CD4-positive, alpha-beta T cell (primary cell): ENCODE measurements around the gene FAIM. TPM values are rescaled to one million over a fixed set of nuclear protein-coding genes. Genes with fewer than 3 reads are reported as not detected.
"Not testable (repeated sequence)": the region's sequence is repeated elsewhere in the genome, so short reads cannot be mapped to it uniquely, and the experiment has no call there.

Experiments used
- ATAC-seq: fragments of 200-7000 bp; cut with Tn5 transposase; one replicate; pipeline ENCODE4 v1.10.0; 2022; ENCODE audit warnings: mild to moderate bottlenecking; ENCODE audit not compliant: poor library complexity
- CTCF ChIA-PET: fragments of 350-600 bp; sonication (Branson Sonifier 250); formaldehyde crosslinking; loops from one replicate; lab custom pipeline; 2021; ENCODE audit warnings: antibody characterized with exemption, inconsistent platforms; lab: Charles Lee
- POLR2A ChIA-PET: fragments of 350-600 bp; sonication (Branson Sonifier 250); formaldehyde crosslinking; loops from one replicate; lab custom pipeline; 2021; ENCODE audit warnings: antibody characterized with exemption, inconsistent platforms; lab: Charles Lee
- DNase-seq, 14 experiments: peaks; one replicate each; pipeline ENCODE4 v3.0.0-alpha.2; 2013 to 2020; ENCODE audit warnings: mixed read lengths in 2 of 14
- H3K27ac ChIP-seq, 2 donors: one replicate each; pipeline versions ENCODE4 v1.5.1 to v1.7.0; 2013; ENCODE audit warnings: low read length in 2 of 2, low read depth in 1 of 2, mild to moderate bottlenecking in 1 of 2
- H3K27me3 ChIP-seq, 2 experiments: 1 replicate in 1 of 2; 2 replicates in 1 of 2; pipeline versions ENCODE4 v1.6.1 to v1.7.0; 2013; ENCODE audit warnings: low read length in 2 of 2, control low read depth in 1 of 2, mild to moderate bottlenecking in 1 of 2, moderate library complexity in 1 of 2; ENCODE audit not compliant: insufficient read depth in 2 of 2, control insufficient read depth in 1 of 2
- H3K36me3 ChIP-seq: one replicate; pipeline ENCODE4 v1.6.1; 2013; ENCODE audit warnings: low read length, control low read depth; ENCODE audit not compliant: insufficient read depth
- H3K4me1 ChIP-seq: one replicate; pipeline ENCODE4 v1.6.1; 2013; ENCODE audit warnings: low read length, control low read depth; ENCODE audit not compliant: insufficient read depth
- H3K4me3 ChIP-seq: one replicate; pipeline ENCODE4 v1.5.1; 2013; ENCODE audit warnings: mild to moderate bottlenecking, low read length, moderate library complexity
- H3K9me3 ChIP-seq, 2 experiments: 1 replicate in 1 of 2; 2 replicates in 1 of 2; pipeline versions ENCODE4 v1.6.1 to v1.7.0; 2013; ENCODE audit warnings: low read length in 2 of 2, mild to moderate bottlenecking in 2 of 2, control low read depth in 1 of 2, moderate library complexity in 1 of 2; ENCODE audit not compliant: control insufficient read depth in 1 of 2, insufficient read depth in 1 of 2
- H3K27ac Mint-ChIP-seq: one replicate; pipeline ENCODE4 v1.8.0; 2020; ENCODE audit warnings: mixed read lengths
- H3K27me3 Mint-ChIP-seq: one replicate; pipeline ENCODE4 v1.8.0; 2021; ENCODE audit warnings: mixed read lengths
- H3K36me3 Mint-ChIP-seq: one replicate; pipeline ENCODE4 v1.8.0; 2021; ENCODE audit warnings: low read depth, mixed read lengths
- H3K4me1 Mint-ChIP-seq: one replicate; pipeline ENCODE4 v1.8.0; 2021; ENCODE audit warnings: low read depth, mixed read lengths
- H3K4me3 Mint-ChIP-seq: one replicate; pipeline ENCODE4 v1.8.0; 2020; ENCODE audit warnings: mild to moderate bottlenecking, mixed read lengths
- H3K9me3 Mint-ChIP-seq: one replicate; pipeline ENCODE4 v1.8.0; 2020; ENCODE audit warnings: mixed read lengths
- intact Hi-C, 2 experiments: fragments of 100-400 bp; cut with DNase I in 1 of 2; cut with micrococcal nuclease in 1 of 2; formaldehyde crosslinking; loops; one replicate each; pipeline versions ENCODE4 v1.15.1 to v1.9.0; 2023 to 2025; cut with DNase I, micrococcal nuclease
- polyA plus RNA-seq, 2 donors: library from polyadenylated mRNA; unstranded; fragments of 120-200 nt; gene quantifications; one replicate each; pipeline ENCODE4 v1.2.1, GENCODE V29; 2013
- total RNA-seq, 174 experiments: library from RNA in 2 of 174; stranded (reverse) in 2 of 174; gene quantifications; one replicate each; pipeline ENCODE4 v1.2.3 and lab custom pipeline; 2021 to 2026
- TF ChIP-seq, protein P1 (sequence below): fragments of 200-600 bp; IDR thresholded peaks from one replicate; pipeline ENCODE4 v1.8.0; 2022; ENCODE audit warnings: antibody characterized with exemption, mild to moderate bottlenecking

Gene FAIM, protein sequence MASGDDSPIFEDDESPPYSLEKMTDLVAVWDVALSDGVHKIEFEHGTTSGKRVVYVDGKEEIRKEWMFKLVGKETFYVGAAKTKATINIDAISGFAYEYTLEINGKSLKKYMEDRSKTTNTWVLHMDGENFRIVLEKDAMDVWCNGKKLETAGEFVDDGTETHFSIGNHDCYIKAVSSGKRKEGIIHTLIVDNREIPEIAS
- 1 to 10 TPM; 1.5 to 1.6 TPM for total RNA-seq
- polyA plus RNA-seq (2013, experiment 1 of 2), result 4.6 TPM
- 4.0 TPM for polyA plus RNA-seq (2013, experiment 2 of 2)
- total RNA-seq (lab: John Stamatoyannopoulos, UW), result 0.73 to 7.7 (median 3.7) reads per million in 172 experiments

DNA sequence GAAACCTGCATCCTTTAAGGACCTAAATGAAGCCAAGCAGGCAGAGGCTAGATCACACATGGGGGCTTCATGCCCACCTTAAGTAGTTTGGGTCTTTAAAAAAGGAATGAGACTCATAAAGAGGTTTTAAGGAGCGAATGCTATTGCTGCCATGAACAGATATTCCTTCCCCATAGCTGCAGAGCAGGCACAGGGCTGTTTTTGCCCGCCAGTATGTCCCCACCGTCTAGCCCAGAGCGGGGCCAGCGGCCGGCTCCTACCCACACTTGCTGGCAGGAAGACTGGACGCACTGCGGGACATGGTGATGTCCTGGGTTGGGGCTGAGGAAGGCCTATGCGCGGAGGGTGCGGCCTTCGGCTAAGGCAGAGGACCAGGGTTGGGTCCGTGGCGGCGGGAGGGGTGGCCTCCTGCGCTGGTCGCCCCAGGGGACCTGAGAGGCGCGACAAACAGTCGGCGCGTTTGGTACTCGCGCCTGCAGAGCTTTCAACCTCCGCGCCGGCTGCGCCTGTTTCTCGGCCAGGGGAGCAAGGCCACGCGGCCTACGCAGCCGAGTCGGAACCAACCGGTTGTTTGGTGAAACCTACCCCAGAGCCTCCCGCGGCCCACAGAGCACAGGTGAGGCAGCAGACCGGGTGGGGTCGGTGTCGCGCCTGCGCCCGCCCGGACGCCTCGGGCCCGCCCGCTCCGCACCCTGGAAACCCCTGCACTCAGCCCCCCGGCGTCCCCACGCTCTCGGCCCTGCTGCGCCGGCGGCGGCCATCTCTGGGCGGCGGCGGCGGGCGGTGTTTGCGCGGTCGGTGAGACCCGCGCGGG is at the start of gene FAIM:
FAIM (plus strand) TSS at position 450 of the 814 bp plus-strand sequence. CDS start 10,956 bp downstream, outside the sequence.
- Histone ChIP-seq H3K27ac (peak within 1 kb of the TSS; percentile 56 to 75), H3K4me1 (peaks cover 15% of the 10 kb centered on the region), H3K36me3 (no peaks in the 10 kb centered on the region), H3K4me3 (peak within 1 kb of the TSS; percentile 70), H3K9me3 (no peaks in the 10 kb centered on the region), H3K27me3 (no peaks in the 10 kb centered on the region)
- ATAC-seq, result peak; percentile 70
- Mint-ChIP-seq H3K4me3 (peak within 1 kb of the TSS; percentile 94), H3K36me3 (peaks cover 33% of the 10 kb centered on the region), H3K9me3 (peaks cover 2% of the 10 kb centered on the region), H3K4me1 (peaks cover 22% of the 10 kb centered on the region), H3K27me3 (peaks cover 6% of the 10 kb centered on the region), H3K27ac (peak within 1 kb of the TSS; percentile 98)
- TF ChIP-seq, protein P1, sequence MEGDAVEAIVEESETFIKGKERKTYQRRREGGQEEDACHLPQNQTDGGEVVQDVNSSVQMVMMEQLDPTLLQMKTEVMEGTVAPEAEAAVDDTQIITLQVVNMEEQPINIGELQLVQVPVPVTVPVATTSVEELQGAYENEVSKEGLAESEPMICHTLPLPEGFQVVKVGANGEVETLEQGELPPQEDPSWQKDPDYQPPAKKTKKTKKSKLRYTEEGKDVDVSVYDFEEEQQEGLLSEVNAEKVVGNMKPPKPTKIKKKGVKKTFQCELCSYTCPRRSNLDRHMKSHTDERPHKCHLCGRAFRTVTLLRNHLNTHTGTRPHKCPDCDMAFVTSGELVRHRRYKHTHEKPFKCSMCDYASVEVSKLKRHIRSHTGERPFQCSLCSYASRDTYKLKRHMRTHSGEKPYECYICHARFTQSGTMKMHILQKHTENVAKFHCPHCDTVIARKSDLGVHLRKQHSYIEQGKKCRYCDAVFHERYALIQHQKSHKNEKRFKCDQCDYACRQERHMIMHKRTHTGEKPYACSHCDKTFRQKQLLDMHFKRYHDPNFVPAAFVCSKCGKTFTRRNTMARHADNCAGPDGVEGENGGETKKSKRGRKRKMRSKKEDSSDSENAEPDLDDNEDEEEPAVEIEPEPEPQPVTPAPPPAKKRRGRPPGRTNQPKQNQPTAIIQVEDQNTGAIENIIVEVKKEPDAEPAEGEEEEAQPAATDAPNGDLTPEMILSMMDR, result no peak
- DNase-seq, result peak; percentile 43 to 81 (median 60)
- POLR2A ChIA-PET, result interaction anchor here (0.7 to 4.9 kb wide), 7 partner anchors 8 to 315 kb away, joined by 3 to 75 read pairs (median 5); partner anchors contain the start of gene CEP70
- intact Hi-C loops, result loop anchor here (2.0 to 5.0 kb wide), 2 partner anchors 14 to 229 kb away; partner anchors contain the start of gene CEP70 (in 2 of the 2)
- CTCF ChIA-PET, result interaction anchor here (0.6 to 1.3 kb wide), 4 partner anchors 14 to 315 kb away, joined by 3 to 4 read pairs (median 4); partner anchors contain the start of gene CEP70

DNA sequence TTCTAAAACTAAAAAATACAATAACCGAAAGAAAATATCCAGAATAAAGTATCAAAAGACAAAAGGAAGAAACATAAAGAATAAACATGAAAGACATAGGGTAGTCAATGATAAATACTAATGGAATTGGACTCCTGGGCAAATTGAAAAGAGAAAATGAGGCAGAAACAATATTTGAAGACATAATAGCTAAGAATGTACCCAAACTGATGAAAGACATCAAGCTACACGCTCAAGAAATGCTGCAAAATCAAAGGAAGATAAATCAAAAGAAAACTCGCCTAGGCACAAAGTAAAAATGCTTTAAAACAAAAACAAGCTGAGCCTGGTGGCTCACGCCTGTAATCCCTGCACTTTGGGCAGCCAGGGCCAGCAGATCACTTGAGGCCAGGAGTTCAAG is 49.4 kb upstream of the FAIM start:
- no peak overlapping the region for H3K4me3 ChIP-seq
- H3K27ac Mint-ChIP-seq, result no peak overlapping the region
- no peak for DNase-seq
- peaks cover 3% of the 10 kb centered on the region for H3K36me3 ChIP-seq
- no peaks in the 10 kb centered on the region for H3K4me1 ChIP-seq
- POLR2A ChIA-PET, result no interaction called here
- H3K4me1 Mint-ChIP-seq, result no peaks in the 10 kb centered on the region
- H3K9me3 Mint-ChIP-seq, result peaks cover 8% of the 10 kb centered on the region
- no peaks in the 10 kb centered on the region for H3K27me3 Mint-ChIP-seq
- H3K36me3 Mint-ChIP-seq, result peaks cover 98% of the 10 kb centered on the region
- no peaks in the 10 kb centered on the region for H3K27me3 ChIP-seq
- H3K27ac ChIP-seq, result no peak overlapping the region
- intact Hi-C loops, result no loop called here
- TF ChIP-seq, protein P1, result no peak
- no peak overlapping the region for H3K4me3 Mint-ChIP-seq
- H3K9me3 ChIP-seq, result peaks cover 11 to 34% of the 10 kb centered on the region in 2 experiments
- CTCF ChIA-PET, result no interaction called here
- no peak for ATAC-seq

DNA sequence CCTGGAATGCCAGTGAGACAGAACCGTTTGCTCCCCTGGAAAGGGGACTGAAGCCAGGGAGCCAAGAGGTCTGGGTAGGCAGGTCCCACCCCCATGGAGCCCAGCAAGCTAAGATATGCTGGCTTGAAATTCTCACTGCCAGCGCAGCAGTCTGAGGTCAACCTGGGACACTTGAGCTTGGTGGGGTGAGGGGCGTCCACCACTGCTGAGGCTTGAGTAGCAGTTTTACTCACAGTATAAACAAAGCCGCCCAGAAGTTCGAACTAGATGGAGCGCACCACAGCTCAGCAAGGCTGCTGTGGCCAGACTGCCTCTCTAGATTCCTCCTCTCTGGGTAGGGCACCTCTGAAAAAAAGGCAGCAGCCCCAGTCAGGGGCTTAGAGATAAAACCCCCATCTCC is 48.1 kb upstream of the FAIM start:
- H3K4me1 ChIP-seq, result no peaks in the 10 kb centered on the region
- intact Hi-C loops, result no loop called here
- Mint-ChIP-seq H3K36me3 (peaks cover 98% of the 10 kb centered on the region), H3K27me3 (no peaks in the 10 kb centered on the region), H3K27ac (no peak overlapping the region), H3K9me3 (peaks cover 4% of the 10 kb centered on the region), H3K4me1 (no peaks in the 10 kb centered on the region), H3K4me3 (no peak overlapping the region)
- TF ChIP-seq, protein P1, result no peak
- H3K9me3 ChIP-seq, result peaks cover 11 to 34% of the 10 kb centered on the region in 2 experiments
- H3K27ac ChIP-seq, result no peak overlapping the region
- ChIA-PET CTCF (no interaction called here), POLR2A (no interaction called here)
- ATAC-seq, result no peak
- no peaks in the 10 kb centered on the region for H3K27me3 ChIP-seq
- no peak overlapping the region for H3K4me3 ChIP-seq
- H3K36me3 ChIP-seq, result peaks cover 3% of the 10 kb centered on the region
- DNase-seq, result no peak

DNA sequence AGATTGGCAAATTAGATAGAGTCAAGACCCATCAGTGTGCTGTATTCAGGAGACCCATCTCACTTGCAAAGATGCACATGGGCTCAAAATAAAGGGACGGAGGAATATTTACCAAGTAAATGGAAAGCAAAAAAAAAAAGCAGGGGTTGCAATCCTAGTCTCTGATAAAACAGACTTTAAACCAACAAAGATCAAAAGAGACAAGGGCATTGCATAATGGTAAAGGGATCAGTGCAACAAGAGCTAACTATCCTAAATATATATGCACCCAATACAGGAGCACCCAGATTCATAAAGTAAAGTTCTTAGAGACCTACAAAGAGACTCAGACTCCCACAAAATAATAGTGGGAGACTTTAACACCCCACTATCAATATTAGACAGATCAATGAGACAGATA is 45.7 kb upstream of the FAIM start:
- H3K4me1 ChIP-seq, DNase-seq, H3K36me3 ChIP-seq, intact Hi-C loops, H3K4me3 ChIP-seq, H3K27ac ChIP-seq, H3K27ac Mint-ChIP-seq, ATAC-seq, H3K4me1 Mint-ChIP-seq, CTCF ChIA-PET, POLR2A ChIA-PET, H3K9me3 Mint-ChIP-seq, H3K4me3 Mint-ChIP-seq, H3K27me3 Mint-ChIP-seq, H3K27me3 ChIP-seq: not testable (repeated sequence)
- H3K36me3 Mint-ChIP-seq, result peaks cover 97% of the 10 kb centered on the region
- H3K9me3 ChIP-seq, result peaks cover 11 to 22% of the 10 kb centered on the region in 2 experiments

DNA sequence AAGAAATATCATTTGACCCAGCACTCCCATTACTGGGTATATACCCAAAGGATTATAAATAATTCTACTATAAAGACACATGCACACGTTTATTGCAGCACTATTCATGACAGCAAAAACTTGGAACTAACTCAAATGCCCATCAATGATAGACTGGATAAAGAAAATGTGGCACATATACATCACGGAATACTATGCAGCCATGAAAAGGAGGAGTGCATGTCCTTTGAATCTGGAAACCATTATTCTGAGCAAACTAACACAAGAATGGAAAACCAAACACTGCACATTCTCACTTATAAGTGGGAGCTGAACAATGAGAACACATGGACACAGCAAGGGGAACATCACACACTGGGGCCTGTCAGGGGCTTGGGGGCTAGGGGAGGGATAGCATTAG is 42.3 kb upstream of the FAIM start:
- H3K4me1 ChIP-seq, ATAC-seq, H3K36me3 ChIP-seq, CTCF ChIA-PET, H3K4me1 Mint-ChIP-seq, H3K4me3 ChIP-seq, intact Hi-C loops, POLR2A ChIA-PET, H3K27ac Mint-ChIP-seq, H3K9me3 ChIP-seq, H3K27me3 Mint-ChIP-seq, H3K27ac ChIP-seq, H3K9me3 Mint-ChIP-seq, H3K27me3 ChIP-seq, H3K4me3 Mint-ChIP-seq, DNase-seq: not testable (repeated sequence)
- H3K36me3 Mint-ChIP-seq, result peaks cover 79% of the 10 kb centered on the region
